HCT116 (cell line): ENCODE data around the gene PPP3CB. TPM values are rescaled to one million over a fixed set of nuclear protein-coding genes. Genes with fewer than 3 reads are reported as not detected.

Source experiments
- ATAC-seq: fragments of 200-7000 bp; cut with Tn5 transposase; 2 replicates; pipeline ENCODE4 v1.9.1; 2020; ENCODE audit warnings: mild to moderate bottlenecking, moderate library complexity
- BruUV-seq: library from RNA; stranded (reverse); fragments of 400-500 nt; replicated peaks from 2 replicates; lab custom pipeline; 2021; lab: Mats Ljungman, UMichigan
- CTCF ChIA-PET: fragments of 300-600 bp; sonication (Branson Sonifier 250); formaldehyde crosslinking; loops from one replicate; lab custom pipeline; 2021; ENCODE audit warnings: antibody characterized with exemption; lab: Charles Lee
- POLR2A ChIA-PET: fragments of 300-600, 350-600 bp; sonication (Branson Sonifier 250); formaldehyde crosslinking; loops from one replicate; lab custom pipeline; 2021; ENCODE audit warnings: antibody characterized with exemption; lab: Charles Lee
- RAD21 ChIA-PET, 2 experiments: fragments of 300-600 bp; sonication (Branson Sonifier 250); formaldehyde crosslinking; loops; one replicate each; lab custom pipeline; 2023; ENCODE audit warnings: low total read pairs in 2 of 2; ENCODE audit not compliant: uncharacterized antibody in 2 of 2, unreplicated experiment in 2 of 2, low non-redundant PET in 1 of 2; lab: Charles Lee
- DNase-seq: peaks from one replicate; pipeline ENCODE4 v3.0.0-alpha.2; 2010; ENCODE audit warnings: low read depth, low spot score
- H2AFZ ChIP-seq: fragments of 200-600 bp; shearing (Covaris generic), sonication (generic); 2 replicates; pipeline ENCODE4 v1.6.1; 2017; ENCODE audit warnings: low read depth, mixed run types, mixed read lengths, antibody characterized with exemption, low read length; ENCODE audit not compliant: poor library complexity, severe bottlenecking
- H3K27ac ChIP-seq: 2 replicates; pipeline ENCODE4 v1.5.1; 2012; ENCODE audit warnings: low read depth, low read length
- H3K27me3 ChIP-seq: fragments of 200-600 bp; sonication (generic); 2 replicates; pipeline ENCODE4 v1.6.1; 2016; ENCODE audit warnings: mixed run types, low read length, mixed read lengths; ENCODE audit not compliant: insufficient read depth
- H3K36me3 ChIP-seq, 2 experiments: fragments of 200-500 bp in 1 of 2; fragments of 200-600 bp in 1 of 2; sonication (Bioruptor generic) in 1 of 2; sonication (generic) in 1 of 2; 2 replicates each; pipeline versions ENCODE4 v1.5.1 to v1.6.1; 2014 to 2016; ENCODE audit warnings: low read length in 2 of 2, inconsistent platforms in 1 of 2, mixed read lengths in 1 of 2, mixed run types in 1 of 2; ENCODE audit not compliant: insufficient read depth in 2 of 2, control insufficient read depth in 1 of 2
- H3K4me1 ChIP-seq, 2 experiments: fragments of 200-600 bp in 1 of 2; sonication (generic) in 1 of 2; 2 replicates each; pipeline versions ENCODE4 v1.5.1 to v1.6.1; 2012 to 2017; ENCODE audit warnings: low read length in 2 of 2, inconsistent platforms in 1 of 2, mild to moderate bottlenecking in 1 of 2, mixed read lengths in 1 of 2, mixed run types in 1 of 2, moderate library complexity in 1 of 2; ENCODE audit not compliant: insufficient read depth in 2 of 2, control insufficient read depth in 1 of 2
- H3K4me2 ChIP-seq: fragments of 200-600 bp; sonication (generic); 2 replicates; pipeline ENCODE4 v1.6.1; 2017; ENCODE audit warnings: mixed run types, low read length, mixed read lengths
- H3K4me3 ChIP-seq, 2 experiments: fragments of 200-600 bp in 1 of 2; sonication (generic) in 1 of 2; replicated peaks in 1 of 2; 2 replicates each; pipeline ENCODE4 v1.5.1; 2011 to 2016; ENCODE audit warnings: low read length in 2 of 2, control low read depth in 1 of 2, low read depth in 1 of 2, mild to moderate bottlenecking in 1 of 2, mixed read lengths in 1 of 2, mixed run types in 1 of 2
- H3K79me2 ChIP-seq: fragments of 200-600 bp; sonication (generic); 2 replicates; pipeline ENCODE4 v1.6.1; 2017; ENCODE audit warnings: mild to moderate bottlenecking, mixed run types, low read length, moderate library complexity, mixed read lengths; ENCODE audit not compliant: insufficient read depth
- H3K9ac ChIP-seq: fragments of 200-600 bp; sonication (generic); 2 replicates; pipeline ENCODE4 v1.6.1; 2016; ENCODE audit warnings: low read length, mixed read lengths
- H3K9me2 ChIP-seq: fragments of 200-600 bp; sonication (generic), shearing (Covaris generic); 2 replicates; pipeline ENCODE4 v1.6.1; 2017; ENCODE audit warnings: mixed run types, mild to moderate bottlenecking, moderate library complexity; ENCODE audit not compliant: insufficient read depth
- H3K9me3 ChIP-seq, 2 experiments: fragments of 200-500 bp in 1 of 2; fragments of 200-600 bp in 1 of 2; sonication (Bioruptor generic) in 1 of 2; sonication (generic) in 1 of 2; 2 replicates each; pipeline ENCODE4 v1.6.1; 2014 to 2017; ENCODE audit warnings: low read length in 2 of 2, mixed read lengths in 2 of 2, inconsistent platforms in 1 of 2, low read depth in 1 of 2, mild to moderate bottlenecking in 1 of 2, mixed run types in 1 of 2, moderate library complexity in 1 of 2; ENCODE audit not compliant: control insufficient read depth in 1 of 2, insufficient read depth in 1 of 2
- H4K20me1 ChIP-seq: fragments of 200-600 bp; sonication (generic), shearing (Covaris generic); 2 replicates; pipeline ENCODE4 v1.6.1; 2017; ENCODE audit warnings: mixed run types, mild to moderate bottlenecking, moderate library complexity; ENCODE audit not compliant: insufficient read depth
- CBX3 ChIP-seq: IDR thresholded peaks from 2 replicates; pipeline ENCODE4 v1.6.1; 2012; ENCODE audit warnings: low read depth
- CEBPB ChIP-seq: IDR thresholded peaks from 2 replicates; pipeline ENCODE4 v1.6.1; 2012; ENCODE audit warnings: low read depth
- ELF1 ChIP-seq: IDR thresholded peaks from 2 replicates; pipeline ENCODE4 v1.6.1; 2012; ENCODE audit warnings: low read depth, borderline replicate concordance
- EZH2 ChIP-seq: fragments of 200-600 bp; sonication (generic); IDR thresholded peaks from 2 replicates; pipeline ENCODE4 v1.6.1; 2017; ENCODE audit warnings: antibody characterized with exemption, mixed run types
- EZH2phosphoT487 ChIP-seq: fragments of 200-600 bp; IDR thresholded peaks from 2 replicates; pipeline ENCODE4 v1.6.1; 2018; ENCODE audit warnings: antibody characterized with exemption, borderline replicate concordance
- FOSL1 ChIP-seq: IDR thresholded peaks from 2 replicates; pipeline ENCODE4 v1.6.1; 2012; ENCODE audit warnings: low read depth
- JUND ChIP-seq: IDR thresholded peaks from 2 replicates; pipeline ENCODE4 v1.6.1; 2012
- POLR2A ChIP-seq: IDR thresholded peaks from 2 replicates; pipeline ENCODE4 v1.7.0; 2011; ENCODE audit warnings: borderline replicate concordance; ENCODE audit not compliant: insufficient read depth, insufficient read length; ENCODE audit errors: extremely low read depth
- POLR2AphosphoS5 ChIP-seq: IDR thresholded peaks from 2 replicates; pipeline ENCODE4 v1.6.1; 2011; ENCODE audit warnings: mild to moderate bottlenecking, low read depth, low read length, moderate library complexity
- RAD21 ChIP-seq: IDR thresholded peaks from 2 replicates; pipeline ENCODE4 v1.6.1; 2012; ENCODE audit warnings: low read depth, mild to moderate bottlenecking
- SIN3A ChIP-seq: IDR thresholded peaks from 2 replicates; pipeline ENCODE4 v1.6.1; 2012; ENCODE audit warnings: low read depth
- SP1 ChIP-seq: IDR thresholded peaks from 2 replicates; pipeline ENCODE4 v1.6.1; 2012; ENCODE audit warnings: low read depth
- TCF7L2 ChIP-seq: IDR thresholded peaks from 2 replicates; pipeline ENCODE4 v1.7.0; 2011; ENCODE audit warnings: borderline replicate concordance, inconsistent platforms; ENCODE audit not compliant: insufficient read depth, insufficient read length; ENCODE audit errors: extremely low read depth
- YY1 ChIP-seq: IDR thresholded peaks from 2 replicates; pipeline ENCODE4 v1.6.1; 2011; ENCODE audit warnings: low read length, low read depth, moderate library complexity, mild to moderate bottlenecking; ENCODE audit not compliant: insufficient replicate concordance; ENCODE audit errors: extremely low read depth
- ZFX ChIP-seq: fragments of 450-650 bp; IDR thresholded peaks from 2 replicates; pipeline ENCODE4 v1.6.1; 2017
- ZNF274 ChIP-seq: fragments of 200-500 bp; sonication (Bioruptor generic); IDR thresholded peaks from 2 replicates; pipeline ENCODE4 v1.6.1; 2014; ENCODE audit warnings: mild to moderate bottlenecking, low read depth, low read length, inconsistent platforms
- intact Hi-C: fragments of 100-400 bp; cut with micrococcal nuclease; formaldehyde crosslinking; loops from 2 replicates; pipeline ENCODE4 v1.10.0; 2022
- total RNA-seq: library from RNA; stranded (reverse); gene quantifications from one replicate; pipeline ENCODE4 v1.2.1, GENCODE V29; 2021; ENCODE audit not compliant: unreplicated experiment
- TF ChIP-seq, protein P1 (sequence below): IDR thresholded peaks from 2 replicates; pipeline ENCODE4 v1.6.1; 2012; ENCODE audit warnings: low read depth

PPP3CB gene
- total RNA-seq, 1 experiment from 2014 or later, result 32.0 TPM

DNA sequence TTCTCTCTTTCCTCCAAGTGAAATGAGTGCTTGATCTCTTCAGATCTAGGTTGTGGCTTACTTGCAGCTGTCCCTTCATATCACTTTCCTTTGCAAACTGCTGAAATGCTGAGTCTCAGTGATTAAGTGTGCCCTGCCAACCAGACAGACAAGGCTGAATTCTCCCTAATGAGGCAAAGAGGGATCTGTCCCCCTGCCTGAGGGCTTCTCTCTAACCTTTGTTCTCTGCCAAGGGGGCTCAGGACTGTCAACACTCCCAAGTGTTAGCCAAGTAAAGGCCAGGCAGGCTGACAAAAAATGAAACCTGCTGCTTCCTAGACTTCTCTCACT lies 62.3 kb downstream of the PPP3CB start, which contains the start of gene MSS51 (continued):
- TF ChIP-seq, protein P1, sequence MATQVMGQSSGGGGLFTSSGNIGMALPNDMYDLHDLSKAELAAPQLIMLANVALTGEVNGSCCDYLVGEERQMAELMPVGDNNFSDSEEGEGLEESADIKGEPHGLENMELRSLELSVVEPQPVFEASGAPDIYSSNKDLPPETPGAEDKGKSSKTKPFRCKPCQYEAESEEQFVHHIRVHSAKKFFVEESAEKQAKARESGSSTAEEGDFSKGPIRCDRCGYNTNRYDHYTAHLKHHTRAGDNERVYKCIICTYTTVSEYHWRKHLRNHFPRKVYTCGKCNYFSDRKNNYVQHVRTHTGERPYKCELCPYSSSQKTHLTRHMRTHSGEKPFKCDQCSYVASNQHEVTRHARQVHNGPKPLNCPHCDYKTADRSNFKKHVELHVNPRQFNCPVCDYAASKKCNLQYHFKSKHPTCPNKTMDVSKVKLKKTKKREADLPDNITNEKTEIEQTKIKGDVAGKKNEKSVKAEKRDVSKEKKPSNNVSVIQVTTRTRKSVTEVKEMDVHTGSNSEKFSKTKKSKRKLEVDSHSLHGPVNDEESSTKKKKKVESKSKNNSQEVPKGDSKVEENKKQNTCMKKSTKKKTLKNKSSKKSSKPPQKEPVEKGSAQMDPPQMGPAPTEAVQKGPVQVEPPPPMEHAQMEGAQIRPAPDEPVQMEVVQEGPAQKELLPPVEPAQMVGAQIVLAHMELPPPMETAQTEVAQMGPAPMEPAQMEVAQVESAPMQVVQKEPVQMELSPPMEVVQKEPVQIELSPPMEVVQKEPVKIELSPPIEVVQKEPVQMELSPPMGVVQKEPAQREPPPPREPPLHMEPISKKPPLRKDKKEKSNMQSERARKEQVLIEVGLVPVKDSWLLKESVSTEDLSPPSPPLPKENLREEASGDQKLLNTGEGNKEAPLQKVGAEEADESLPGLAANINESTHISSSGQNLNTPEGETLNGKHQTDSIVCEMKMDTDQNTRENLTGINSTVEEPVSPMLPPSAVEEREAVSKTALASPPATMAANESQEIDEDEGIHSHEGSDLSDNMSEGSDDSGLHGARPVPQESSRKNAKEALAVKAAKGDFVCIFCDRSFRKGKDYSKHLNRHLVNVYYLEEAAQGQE, result no peak
- TF ChIP-seq FOSL1 (no peak), ZNF274 (no peak)

DNA sequence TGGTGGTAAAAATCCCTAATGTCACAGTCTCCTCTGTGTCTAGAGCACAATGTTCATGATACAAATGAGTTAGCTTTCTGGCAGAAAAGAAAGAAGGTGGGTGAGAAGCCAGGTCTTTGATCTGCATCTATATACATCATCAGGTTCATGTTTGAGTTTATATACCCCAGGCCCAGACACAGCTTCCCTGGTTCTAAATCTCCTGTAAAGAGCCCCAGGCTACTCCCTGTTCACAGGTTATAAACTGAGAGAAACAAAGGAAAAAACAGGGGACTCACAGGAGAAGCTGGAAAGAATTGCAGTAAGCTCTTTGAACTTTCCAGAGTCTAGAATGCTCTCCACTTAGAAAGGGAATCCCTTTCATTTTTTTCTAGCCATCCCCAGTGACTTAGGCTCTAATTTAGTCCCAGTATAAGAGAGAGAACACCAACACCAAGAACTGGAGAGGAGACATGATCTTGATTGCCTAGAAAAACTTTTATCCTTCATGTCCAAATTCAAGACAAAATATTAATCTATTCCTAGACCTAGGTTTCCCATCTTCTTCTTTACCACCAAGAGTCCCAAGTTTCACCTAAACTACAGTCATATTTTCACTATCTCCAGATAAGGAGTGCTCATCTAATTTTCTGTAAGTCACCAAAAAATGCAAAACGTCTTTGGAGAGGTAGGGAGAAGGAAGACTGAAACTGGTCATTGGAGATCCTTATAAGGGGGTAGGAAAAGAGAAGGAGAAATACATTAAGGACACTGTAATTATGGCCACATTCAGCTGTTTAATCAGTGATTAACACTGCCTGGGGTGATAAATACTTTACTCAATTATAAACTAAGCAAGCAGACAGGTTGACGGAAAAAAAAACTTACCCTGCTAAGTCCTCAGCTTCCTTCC lies 62.9 kb downstream of the PPP3CB start:
- RAD21 ChIA-PET, result no interaction called here
- DNase-seq (no peak), ATAC-seq (no peak)
- Histone ChIP-seq H4K20me1 (no peaks in the 10 kb centered on the region), H3K9me2 (no peaks in the 10 kb centered on the region), H3K27me3 (no peaks in the 10 kb centered on the region), H3K36me3 (peaks cover 3 to 5% of the 10 kb centered on the region in 2 experiments; a peak in 1 of 4 replicates), H3K79me2 (no peaks in the 10 kb centered on the region), H3K9ac (no peak overlapping the region), H3K4me3 (no peak overlapping the region), H3K4me2 (no peak overlapping the region), H2AFZ (no peak overlapping the region), H3K4me1 (no peaks in the 10 kb centered on the region), H3K27ac (no peak overlapping the region), H3K9me3 (no peaks in the 10 kb centered on the region)
- intact Hi-C loops, result no loop called here
- TF ChIP-seq CEBPB (no peak), ZFX (no peak), ELF1 (no peak), SP1 (no peak), EZH2 (no peak), CBX3 (no peak), YY1 (no peak), POLR2A (no peak), EZH2phosphoT487 (no peak), ZNF274 (no peak), JUND (no peak), SIN3A (no peak), TCF7L2 (no peak), POLR2AphosphoS5 (no peak), RAD21 (no peak), FOSL1 (no peak)
- TF ChIP-seq, protein P1, result no peak
- POLR2A ChIA-PET, result no interaction called here
- CTCF ChIA-PET, result no interaction called here
- BruUV-seq, result no TSS peak
